Skeletal muscle satellite cell (primary cell): Measurements from ENCODE around the gene SMURF1.

Experiments used
- H3K27me3 ChIP-seq: 2 replicates; pipeline ENCODE4 v1.7.0; 2013; ENCODE audit warnings: low read length; ENCODE audit not compliant: control insufficient read depth, insufficient read depth
- H3K36me3 ChIP-seq: 2 replicates; pipeline ENCODE4 v1.7.0; 2013; ENCODE audit warnings: mild to moderate bottlenecking, control low read depth, low read length; ENCODE audit not compliant: insufficient read depth
- H3K4me1 ChIP-seq: 2 replicates; pipeline ENCODE4 v1.7.0; 2013; ENCODE audit warnings: low read length; ENCODE audit not compliant: control insufficient read depth, insufficient read depth
- H3K4me2 ChIP-seq: 2 replicates; pipeline ENCODE4 v1.7.0; 2013; ENCODE audit warnings: mild to moderate bottlenecking, low read length
- H3K4me3 ChIP-seq: 2 replicates; pipeline ENCODE4 v1.7.0; 2013; ENCODE audit warnings: low read length
- H3K9ac ChIP-seq: 2 replicates; pipeline ENCODE4 v1.7.0; 2013; ENCODE audit warnings: mild to moderate bottlenecking, low read depth, low read length, moderate library complexity
- H3K9me3 ChIP-seq: replicated peaks from 2 replicates; pipeline ENCODE4 v1.7.0; 2013; ENCODE audit warnings: mild to moderate bottlenecking, control low read depth, low read length

Gene SMURF1

DNA sequence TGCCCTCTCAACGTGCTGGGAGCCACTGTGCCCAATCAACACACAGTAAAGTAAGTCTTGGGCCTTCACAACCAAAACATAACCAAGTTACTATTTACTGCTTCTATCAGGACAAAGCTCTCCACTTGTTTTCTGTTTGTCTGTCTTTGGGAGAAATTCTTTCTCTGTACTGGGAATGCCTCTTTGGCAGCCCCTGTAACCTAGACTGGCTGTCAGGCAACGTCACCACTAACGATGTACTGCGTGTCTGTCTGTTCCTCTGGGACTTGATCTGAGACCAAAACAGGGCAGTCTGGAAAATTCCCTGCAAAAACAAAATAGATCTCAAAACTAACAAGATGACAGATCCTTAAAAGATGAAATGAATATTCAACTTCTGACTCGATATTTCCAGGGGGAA lies 113.0 kb downstream of the SMURF1 start:
- Histone ChIP-seq H3K4me1 (no peaks in the 10 kb centered on the region), H3K9ac (no peak overlapping the region), H3K4me2 (no peak overlapping the region), H3K36me3 (peaks cover 83% of the 10 kb centered on the region), H3K9me3 (no peaks in the 10 kb centered on the region), H3K27me3 (no peaks in the 10 kb centered on the region), H3K4me3 (no peak overlapping the region)

DNA sequence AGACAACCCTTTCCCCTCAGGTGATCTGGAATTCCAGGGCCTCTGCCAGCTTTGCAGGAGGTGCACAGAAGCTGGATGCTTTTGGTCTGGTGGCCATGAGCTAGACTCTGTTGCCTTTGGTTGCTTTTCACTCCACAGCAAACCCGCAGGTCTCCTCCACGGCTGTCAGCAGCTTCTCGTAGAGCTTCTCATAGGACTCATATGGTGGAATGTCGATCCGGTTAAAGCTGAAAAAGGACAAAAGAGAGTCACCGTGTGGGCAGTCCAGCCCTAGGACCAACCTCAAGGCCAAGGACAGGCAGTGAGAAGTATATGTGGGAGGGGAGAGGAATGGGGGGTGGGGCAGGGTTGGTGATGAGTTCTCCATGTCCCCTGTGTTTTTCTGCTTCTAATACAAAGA lies 113.5 kb downstream of the SMURF1 start:
- Histone ChIP-seq H3K27me3 (no peaks in the 10 kb centered on the region), H3K9me3 (no peaks in the 10 kb centered on the region), H3K4me2 (no peak overlapping the region), H3K4me1 (no peaks in the 10 kb centered on the region), H3K36me3 (peaks cover 78% of the 10 kb centered on the region), H3K9ac (no peak overlapping the region), H3K4me3 (no peak overlapping the region)

DNA sequence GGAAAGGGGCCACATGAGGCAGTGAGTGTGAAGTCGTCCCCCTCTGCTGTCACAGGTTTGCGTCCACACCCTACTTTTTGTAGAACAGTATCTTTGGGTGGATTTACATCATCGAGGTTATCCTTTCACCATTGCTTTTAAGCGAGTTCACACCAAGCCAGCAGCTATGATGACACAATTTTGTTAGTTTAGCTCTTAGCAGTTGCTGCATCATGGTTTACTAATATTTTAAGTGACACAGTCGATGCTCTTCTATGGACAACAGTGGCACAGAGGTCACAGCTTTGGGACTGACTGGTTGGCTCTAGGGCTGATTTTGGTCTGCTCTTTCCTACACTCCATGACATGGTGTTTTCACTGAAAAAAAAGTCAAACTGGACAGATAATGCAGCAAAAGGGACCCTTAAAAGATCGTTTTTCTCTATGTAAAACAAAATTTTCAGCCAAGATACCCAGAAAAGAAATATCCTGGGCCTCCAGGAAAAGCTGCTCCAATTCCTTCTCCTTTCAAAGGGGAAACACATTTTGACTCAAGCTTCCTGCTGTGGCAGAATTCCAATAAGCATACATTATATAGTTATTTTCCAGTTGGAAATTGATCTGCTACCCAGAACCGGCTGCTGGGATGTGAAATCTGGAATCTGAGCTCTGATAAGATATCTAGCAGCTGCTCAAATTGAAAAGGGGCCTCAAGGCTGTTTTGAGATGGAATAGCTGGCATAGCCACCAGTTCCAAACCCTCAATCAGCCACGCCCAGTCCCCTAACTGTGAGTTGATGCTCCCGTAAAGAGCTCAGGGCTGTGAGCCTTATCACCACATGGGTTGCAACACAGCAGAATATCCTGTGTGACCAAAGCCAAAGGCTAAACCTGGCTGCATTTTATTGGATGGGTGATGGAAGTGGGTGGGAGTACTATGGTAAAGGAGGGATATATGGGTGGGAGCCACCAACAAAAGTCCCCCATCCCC lies 114.2 kb downstream of the SMURF1 start:
- Histone ChIP-seq H3K36me3 (peaks cover 71% of the 10 kb centered on the region), H3K27me3 (no peaks in the 10 kb centered on the region), H3K4me1 (no peaks in the 10 kb centered on the region), H3K4me2 (no peak overlapping the region), H3K4me3 (no peak overlapping the region), H3K9ac (no peak overlapping the region), H3K9me3 (no peaks in the 10 kb centered on the region)

DNA sequence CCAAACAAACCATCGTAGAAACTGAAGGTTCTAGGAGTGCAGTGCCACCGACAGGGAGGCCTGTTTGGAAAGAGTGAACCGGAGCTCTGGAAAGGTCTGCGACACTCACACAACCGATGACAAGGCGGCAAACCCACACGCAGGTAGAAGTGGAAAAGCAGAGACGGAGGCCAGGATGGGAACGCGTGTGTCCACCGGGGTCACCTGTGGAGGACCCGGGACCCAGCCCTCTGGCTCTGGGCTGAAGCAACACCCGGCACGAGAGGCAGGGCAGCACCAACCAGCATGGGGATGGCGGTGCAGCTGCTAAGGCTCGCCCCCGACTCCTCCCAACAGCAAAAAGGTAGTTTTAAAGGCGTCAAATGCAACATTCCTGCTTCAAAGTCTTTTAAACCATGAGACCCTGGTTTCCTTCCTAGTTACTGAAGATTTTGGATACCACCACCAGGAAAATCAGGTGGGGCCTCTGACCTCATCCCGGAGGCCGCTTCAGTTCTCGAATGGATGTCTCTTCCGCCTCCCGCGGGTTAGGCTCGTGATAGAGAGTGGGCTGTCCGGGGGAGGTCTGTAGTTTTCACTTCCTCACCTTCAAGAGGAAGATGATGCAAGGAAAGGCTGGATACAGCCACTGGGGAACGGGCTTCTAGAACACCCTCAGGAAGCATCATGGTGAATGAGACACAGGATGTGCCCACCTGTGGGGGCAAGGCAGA lies 115.5 kb downstream of the SMURF1 start:
- H3K36me3 ChIP-seq = peaks cover 57% of the 10 kb centered on the region
- no peaks in the 10 kb centered on the region for H3K9me3 ChIP-seq
- no peak overlapping the region for H3K9ac ChIP-seq
- no peak overlapping the region for H3K4me2 ChIP-seq
- H3K4me1 ChIP-seq = peaks cover 8% of the 10 kb centered on the region
- H3K4me3 ChIP-seq = no peak overlapping the region
- H3K27me3 ChIP-seq = no peaks in the 10 kb centered on the region

DNA sequence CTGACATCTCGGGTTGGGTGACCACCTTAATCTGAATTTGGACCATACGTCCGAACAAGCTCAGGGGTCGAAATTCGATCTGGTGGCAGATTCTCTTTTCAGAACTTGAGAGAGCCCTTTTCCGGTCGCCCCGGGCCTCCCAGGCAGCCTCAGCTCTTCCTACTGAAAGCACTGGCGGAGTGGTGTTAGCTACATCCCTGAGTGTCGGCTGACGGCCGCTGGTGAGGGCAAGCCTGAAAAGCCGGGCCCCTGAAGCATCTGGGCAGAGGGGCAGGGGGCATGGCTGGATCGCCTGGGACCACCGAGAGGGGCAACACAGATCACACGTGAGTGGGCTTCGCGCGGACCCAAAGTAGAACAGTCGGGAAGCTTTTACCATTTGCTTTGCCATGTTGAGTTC lies 116.1 kb downstream of the SMURF1 start:
- peaks cover 8% of the 10 kb centered on the region for H3K4me1 ChIP-seq
- H3K36me3 ChIP-seq = peaks cover 51% of the 10 kb centered on the region
- H3K9me3 ChIP-seq = no peaks in the 10 kb centered on the region
- H3K9ac ChIP-seq = no peak overlapping the region
- H3K4me3 ChIP-seq = no peak overlapping the region
- no peak overlapping the region for H3K4me2 ChIP-seq
- no peaks in the 10 kb centered on the region for H3K27me3 ChIP-seq

DNA sequence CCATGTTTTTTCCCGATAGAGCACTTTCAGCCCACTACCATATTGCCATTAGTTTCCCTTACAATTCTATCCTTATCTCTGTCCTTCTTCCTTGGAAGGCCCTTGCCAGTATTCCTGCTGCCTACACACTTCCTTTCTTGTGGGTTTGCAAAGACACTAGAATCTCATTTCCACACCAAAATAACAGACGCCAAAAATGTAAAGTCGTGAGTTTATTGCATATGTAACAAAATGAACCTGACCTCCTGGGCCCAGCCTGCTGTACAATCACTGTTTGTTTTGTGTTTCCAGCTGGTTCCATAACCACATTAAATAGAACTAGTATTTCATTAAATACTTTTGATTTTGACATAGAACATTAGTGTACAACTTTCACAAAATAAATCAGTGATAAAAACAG lies 116.7 kb downstream of the SMURF1 start:
- no peaks in the 10 kb centered on the region for H3K9me3 ChIP-seq
- no peaks in the 10 kb centered on the region for H3K27me3 ChIP-seq
- no peak overlapping the region for H3K4me3 ChIP-seq
- no peak overlapping the region for H3K9ac ChIP-seq
- peaks cover 8% of the 10 kb centered on the region for H3K4me1 ChIP-seq
- H3K36me3 ChIP-seq = peaks cover 47% of the 10 kb centered on the region
- H3K4me2 ChIP-seq = no peak overlapping the region

DNA sequence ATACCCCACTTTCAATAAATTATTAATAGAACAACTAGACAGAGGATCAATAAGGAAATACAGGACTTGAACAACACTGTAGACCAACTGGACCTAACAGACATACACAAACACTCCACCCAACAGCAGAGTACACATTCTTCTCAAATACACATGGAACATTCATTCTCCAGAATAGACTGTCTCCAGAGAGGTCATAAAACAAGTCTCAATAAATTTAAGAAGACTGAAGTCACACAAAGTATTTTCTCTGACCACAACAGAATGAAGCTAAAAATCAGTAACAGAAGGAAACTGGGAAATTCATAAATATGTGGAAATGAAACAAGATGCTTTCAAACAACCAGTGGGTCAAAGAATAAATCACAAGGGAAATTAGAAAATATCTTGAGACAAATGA lies 119.8 kb downstream of the SMURF1 start:
- Histone ChIP-seq H3K4me2 (no peak overlapping the region), H3K9me3 (no peaks in the 10 kb centered on the region), H3K4me1 (peaks cover 8% of the 10 kb centered on the region), H3K4me3 (no peak overlapping the region), H3K27me3 (no peaks in the 10 kb centered on the region), H3K9ac (no peak overlapping the region), H3K36me3 (peaks cover 28% of the 10 kb centered on the region)

DNA sequence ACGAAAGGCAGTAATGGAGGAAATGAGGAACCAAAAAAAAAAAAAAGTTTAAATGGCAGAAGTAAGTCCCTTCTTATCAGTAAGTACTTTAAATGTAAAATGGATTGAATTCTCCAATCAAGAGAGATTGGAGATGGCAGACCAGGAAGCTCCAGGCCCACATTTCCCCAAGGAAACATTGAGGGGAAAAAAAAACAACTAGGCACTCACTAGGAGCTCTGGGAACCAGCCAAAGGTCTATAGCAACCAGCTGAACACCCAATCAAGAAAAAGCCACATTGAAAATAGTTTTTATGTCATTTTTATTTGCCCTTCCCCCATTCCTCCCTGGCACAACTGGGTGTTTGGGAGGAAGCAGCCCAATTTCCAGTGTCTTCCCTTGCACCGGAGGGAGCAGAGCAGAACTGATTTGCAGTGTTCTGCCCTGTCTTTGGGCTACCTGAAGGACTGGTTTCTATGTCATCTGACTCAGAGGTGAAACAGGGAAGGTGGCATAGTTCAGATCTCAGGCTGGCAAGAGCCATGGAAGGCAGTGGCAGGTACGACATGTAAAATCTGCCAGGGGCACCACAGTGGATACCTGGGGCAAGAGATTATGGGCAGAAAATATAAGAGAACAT lies 121.9 kb downstream of the SMURF1 start:
- peaks cover 13% of the 10 kb centered on the region for H3K36me3 ChIP-seq
- no peak overlapping the region for H3K4me3 ChIP-seq
- H3K9ac ChIP-seq = no peak overlapping the region
- no peak overlapping the region for H3K4me2 ChIP-seq
- H3K27me3 ChIP-seq = no peaks in the 10 kb centered on the region
- peaks cover 8% of the 10 kb centered on the region for H3K4me1 ChIP-seq
- H3K9me3 ChIP-seq = no peaks in the 10 kb centered on the region

DNA sequence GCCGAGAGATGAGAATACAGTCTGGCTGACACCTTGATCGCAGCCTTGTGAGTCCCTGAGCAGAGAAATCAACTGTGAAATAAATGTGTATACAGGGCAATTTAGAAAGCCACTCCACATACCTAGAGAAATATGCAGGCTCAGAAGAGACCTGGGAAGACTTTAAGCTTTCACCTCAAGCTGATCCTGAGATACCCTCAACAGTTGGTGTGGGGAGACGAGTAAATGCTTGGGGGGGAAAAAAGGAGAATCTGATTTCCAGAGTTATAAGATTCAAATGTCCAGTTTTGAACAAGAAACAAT lies 123.5 kb downstream of the SMURF1 start:
- Histone ChIP-seq H3K27me3 (no peaks in the 10 kb centered on the region), H3K9ac (no peak overlapping the region), H3K4me3 (no peak overlapping the region), H3K9me3 (no peaks in the 10 kb centered on the region), H3K36me3 (peaks cover 22% of the 10 kb centered on the region), H3K4me1 (peaks cover 8% of the 10 kb centered on the region), H3K4me2 (no peak overlapping the region)

DNA sequence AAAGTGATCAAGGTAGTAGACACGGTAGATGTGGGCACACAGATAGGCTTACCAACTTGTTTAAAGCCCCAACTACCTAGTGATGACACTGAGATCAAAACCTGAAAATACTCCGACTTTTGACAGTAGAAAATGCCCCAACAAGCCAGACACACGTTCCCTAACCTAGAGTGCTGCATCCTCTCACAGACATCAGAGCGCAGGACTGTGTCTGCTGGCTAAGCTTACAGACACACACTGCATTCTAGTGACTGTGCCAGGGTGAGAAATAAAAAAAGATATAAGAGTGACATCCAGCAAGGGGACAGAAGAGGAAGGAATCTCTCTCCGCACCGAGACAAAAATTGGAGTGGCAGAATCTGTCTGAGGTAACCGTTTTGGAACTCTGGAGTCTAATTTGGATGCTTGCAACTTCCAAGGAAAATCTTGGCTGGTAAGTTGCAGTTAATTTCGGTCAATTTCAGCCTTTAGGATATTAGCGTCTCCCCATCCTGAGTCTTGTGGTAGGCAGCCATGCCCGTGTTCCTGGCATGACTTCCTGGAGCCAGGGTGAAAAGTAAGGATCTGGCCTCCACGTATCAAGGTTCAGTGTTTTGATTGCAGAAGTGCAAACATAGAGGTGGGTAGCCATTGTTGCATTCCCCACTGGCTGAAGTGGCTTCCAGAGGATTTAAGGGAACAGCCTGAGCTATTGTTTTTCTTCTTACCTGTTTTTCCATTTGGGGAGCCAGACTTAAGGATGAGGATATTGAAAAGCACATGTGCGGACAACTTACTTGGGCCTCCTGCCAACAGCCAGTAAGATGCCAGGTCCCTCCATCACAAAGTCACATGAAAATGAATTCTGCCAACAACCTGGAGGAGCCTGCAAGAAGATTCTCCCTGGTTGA lies 124.1 kb downstream of the SMURF1 start:
- Histone ChIP-seq H3K4me2 (no peak overlapping the region), H3K4me1 (peaks cover 8% of the 10 kb centered on the region), H3K9me3 (no peaks in the 10 kb centered on the region), H3K9ac (no peak overlapping the region), H3K27me3 (no peaks in the 10 kb centered on the region), H3K4me3 (no peak overlapping the region), H3K36me3 (peaks cover 27% of the 10 kb centered on the region)

DNA sequence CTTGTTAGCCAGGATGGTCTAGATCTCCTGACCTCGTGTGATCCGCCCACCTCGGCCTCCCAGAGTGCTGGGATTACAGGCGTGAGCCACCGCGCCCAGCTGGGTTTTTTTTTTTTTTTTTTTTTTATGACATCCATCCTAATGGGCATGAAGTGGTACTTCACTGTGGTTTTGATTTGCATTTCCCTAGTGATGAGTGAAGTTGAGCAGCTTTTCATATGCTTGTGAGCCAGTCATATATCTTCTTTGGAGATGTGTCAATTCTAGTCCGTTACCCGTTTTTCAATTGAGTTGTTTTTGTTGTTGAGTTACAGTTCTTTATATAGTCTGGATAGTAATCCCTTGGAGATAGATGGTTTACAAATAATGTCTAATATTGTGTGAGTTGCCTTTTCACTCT lies 127.7 kb downstream of the SMURF1 start:
- Histone ChIP-seq H3K4me1 (no peaks in the 10 kb centered on the region), H3K9me3 (no peaks in the 10 kb centered on the region), H3K36me3 (peaks cover 60% of the 10 kb centered on the region), H3K9ac (no peak overlapping the region), H3K27me3 (no peaks in the 10 kb centered on the region), H3K4me2 (no peak overlapping the region), H3K4me3 (no peak overlapping the region)
